K562 (cell line): ENCODE results near the gene DCAKD. TPM values are rescaled to one million over a fixed set of nuclear protein-coding genes. Genes with fewer than 3 reads are reported as not detected.
A peak's percentile ranks its signal among the peaks of the same experiment; 100 is the strongest.

Source experiments
- ADNP ChIP-seq: fragments of 200-800 bp; sonication (Bioruptor generic); IDR thresholded peaks from 2 replicates; pipeline ENCODE4 v1.6.1; 2016; ENCODE audit warnings: missing genetic modification characterization, missing compliant biosample characterization
- CBX8 ChIP-seq: fragments of 200-600 bp; sonication (generic); IDR thresholded peaks from 2 replicates; pipeline ENCODE4 v1.6.1; 2012; ENCODE audit warnings: borderline replicate concordance, mixed run types, low read depth, mild to moderate bottlenecking, moderate library complexity, mixed read lengths, low read length, control low read depth, inconsistent platforms; ENCODE audit not compliant: poor library complexity, severe bottlenecking; ENCODE audit errors: extremely low read depth
- FOXM1 ChIP-seq, 2 experiments: fragments of 450-650 bp in 1 of 2; sonication (generic) in 1 of 2; formaldehyde crosslinking in 1 of 2; IDR thresholded peaks; 2 replicates each; pipeline versions ENCODE4 v1.6.1 to v1.9.0; 2017 to 2022; ENCODE audit warnings: low read depth in 2 of 2, mild to moderate bottlenecking in 2 of 2, missing genetic modification reagents in 1 of 2, moderate library complexity in 1 of 2
- FOXP1 ChIP-seq: sonication (generic); formaldehyde crosslinking; IDR thresholded peaks from 2 replicates; pipeline ENCODE4 v1.8.0; 2022; ENCODE audit warnings: mild to moderate bottlenecking, missing genetic modification reagents
- FUS ChIP-seq: fragments of 200-400 bp; formaldehyde crosslinking; optimal IDR thresholded peaks from 2 replicates; pipeline ENCODE3; 2017; ENCODE audit warnings: low read depth, low read length
- HNRNPUL1 ChIP-seq: fragments of 200-400 bp; formaldehyde crosslinking; IDR thresholded peaks from 2 replicates; pipeline ENCODE4 v1.6.1; 2017; ENCODE audit warnings: low read length
- KLF10 ChIP-seq: fragments of 250-450 bp; sonication (Bioruptor Pico); IDR thresholded peaks from 2 replicates; pipeline ENCODE4 v1.6.1; 2021; ENCODE audit warnings: matching md5 sums
- NUFIP1 ChIP-seq: fragments of 450-650 bp; IDR thresholded peaks from 2 replicates; pipeline ENCODE4 v1.6.1; 2018; ENCODE audit not compliant: partially characterized antibody
- STAT6 ChIP-seq: sonication (generic); formaldehyde crosslinking; IDR thresholded peaks from 2 replicates; pipeline ENCODE4 v1.8.1; 2023; ENCODE audit warnings: mild to moderate bottlenecking, missing genetic modification reagents
- ZBTB40 ChIP-seq, 2 experiments: fragments of 450-650 bp in 1 of 2; sonication (generic) in 1 of 2; formaldehyde crosslinking in 1 of 2; IDR thresholded peaks; 2 replicates each; pipeline versions ENCODE4 v1.7.1 to v1.9.0; 2016 to 2022; ENCODE audit warnings: inconsistent platforms in 1 of 2, mild to moderate bottlenecking in 1 of 2, missing genetic modification reagents in 1 of 2
- ZC3H11A ChIP-seq: IDR thresholded peaks from 2 replicates; pipeline ENCODE4 v1.6.1; 2012; ENCODE audit warnings: low read depth, low read length, improper control_type of control experiment
- ZFP30 ChIP-seq: fragments of 250-450 bp; sonication (Bioruptor Pico); IDR thresholded peaks from 2 replicates; pipeline ENCODE4 v1.8.0; 2022; ENCODE audit warnings: moderate library complexity, mild to moderate bottlenecking, inconsistent platforms, borderline replicate concordance
- ZNF174 ChIP-seq: fragments of 250-450 bp; sonication (Bioruptor Pico); IDR thresholded peaks from 2 replicates; pipeline ENCODE4 v1.4.0; 2020; ENCODE audit warnings: mild to moderate bottlenecking
- ZNF431 ChIP-seq: sonication (generic); formaldehyde crosslinking; IDR thresholded peaks from 2 replicates; pipeline ENCODE4 v1.8.0; 2022; ENCODE audit warnings: mild to moderate bottlenecking, missing genetic modification reagents
- polyA plus RNA-seq, 8 experiments: library from polyadenylated mRNA; depleted of rRNA in 4 of 8; stranded (reverse) in 5 of 8; unstranded in 3 of 8; fragments of >200 nt; fragmentation: Nextera tagmentation in 2 of 8; fragmentation: Illumina TruSeq in 1 of 8; extraction: Ambion mirVana in 2 of 8; extraction: Trizol in 1 of 8; gene quantifications; 2 replicates each; pipeline versions ENCODE4 v1.2.1 to v1.2.3, GENCODE V29; 2011 to 2014; ENCODE audit warnings: inconsistent platforms in 1 of 8, missing spikeins in 1 of 8
- total RNA-seq, 7 experiments: library from RNA; depleted of rRNA in 6 of 7; stranded (reverse); fragments of >200 nt in 6 of 7; fragmentation: Illumina TruSeq in 2 of 7; extraction: Trizol in 2 of 7; gene quantifications; 2 replicates each; pipeline versions ENCODE4 v1.2.1 to v1.2.3, GENCODE V29; 2011 to 2021; ENCODE audit warnings: low replicate concordance in 1 of 7

DCAKD gene
- total and polyA plus RNA-seq, 9 of the 15 experiments (the other 6 are each of a cell fraction or from before 2014, with no cell fraction given) = 7.9 to 35.5 (median 21.4) TPM

GRCh38 chr17:45031231-45032173 lies 19.9 kb downstream of the DCAKD start (continued):
- no peak for TF ChIP-seq STAT6 (CRISPR knock-in tag)
- TF ChIP-seq ZBTB40 (IDR thresholded peaks at IDR 0.05) = peak; percentile 74
- TF ChIP-seq ZBTB40 (CRISPR knock-in tag; IDR thresholded peaks at IDR 0.05) = no peak
- TF ChIP-seq ZFP30 (CRISPR knock-in tag) = no peak
- TF ChIP-seq FOXM1 (IDR thresholded peaks at IDR 0.05; ENCODE audit: low read depth) = peak; percentile 42; the same call in 1 of the 2 replicates
- no peak for TF ChIP-seq FOXM1 (CRISPR knock-in tag; IDR thresholded peaks at IDR 0.05; ENCODE audit: low read depth)
- no peak for TF ChIP-seq FUS
- TF ChIP-seq ZNF174 = no peak
- TF ChIP-seq ADNP (tag) = no peak
- TF ChIP-seq CBX8 = no peak
- TF ChIP-seq NUFIP1 = no peak
- TF ChIP-seq KLF10 (CRISPR knock-in tag) = no peak
- TF ChIP-seq ZC3H11A = no peak
- no peak for TF ChIP-seq HNRNPUL1
- no peak for TF ChIP-seq ZNF431
- TF ChIP-seq FOXP1 = no peak
